HL-60 (cell line): ENCODE data around the gene IGF1.

ENCODE experiments used
- DNase-seq, 2 experiments: peaks; one replicate each; pipeline ENCODE4 v3.0.0-alpha.2; 2010 to 2020; ENCODE audit warnings: low read depth in 1 of 2, low spot score in 1 of 2
- H3K27ac ChIP-seq: fragments of 250-450 bp; sonication (Bioruptor Pico); replicated peaks from 2 replicates; pipeline ENCODE4 v1.5.1; 2020; ENCODE audit warnings: mild to moderate bottlenecking, moderate library complexity
- H3K27me3 ChIP-seq: fragments of 250-450 bp; sonication (Bioruptor Pico); 2 replicates; pipeline ENCODE4 v1.5.1; 2021; ENCODE audit warnings: mild to moderate bottlenecking, moderate library complexity; ENCODE audit not compliant: insufficient read depth, poor library complexity, severe bottlenecking
- H3K4me3 ChIP-seq: replicated peaks from 2 replicates; pipeline ENCODE4 v1.5.1; 2011; ENCODE audit warnings: mild to moderate bottlenecking, control low read depth, low read length; ENCODE audit not compliant: insufficient read depth
- CTCF ChIP-seq: IDR thresholded peaks from one replicate; pipeline ENCODE4 v1.5.1; 2011; ENCODE audit warnings: low read length, control low read depth, inconsistent platforms; ENCODE audit not compliant: insufficient read depth
- GABPA ChIP-seq: IDR thresholded peaks from 2 replicates; pipeline ENCODE4 v1.6.1; 2012; ENCODE audit warnings: low read depth
- POLR2AphosphoS5 ChIP-seq: IDR thresholded peaks from 2 replicates; pipeline ENCODE4 v1.6.1; 2012; ENCODE audit warnings: low read depth
- REST ChIP-seq: IDR thresholded peaks from 2 replicates; pipeline ENCODE4 v1.6.1; 2012; ENCODE audit warnings: low read depth; ENCODE audit not compliant: insufficient replicate concordance
- SPI1 ChIP-seq: IDR thresholded peaks from 2 replicates; pipeline ENCODE4 v1.6.1; 2012; ENCODE audit warnings: low read depth, mild to moderate bottlenecking, borderline replicate concordance
- long read RNA-seq: library from polyadenylated mRNA; unstranded; transcript quantifications from one replicate; pipeline ENCODE4 v2.0.0, GENCODE V29; 2020

IGF1 gene
- long read RNA-seq: 0 reads

GRCh38 chr12:102480406-102480805, at the start of gene IGF1:
Gene IGF1 (minus strand): TSS chr12:102480563. CDS start chr12:102480381, 182 bp downstream.
- H3K4me3 ChIP-seq: no peak within 1 kb of the TSS
- DNase-seq: no peak
- TF ChIP-seq POLR2AphosphoS5 (no peak), SPI1 (no peak), GABPA (no peak), REST (no peak), CTCF (no peak)
- peaks cover 22% of the 10 kb centered on the region for H3K27me3 ChIP-seq
- H3K27ac ChIP-seq: no peak within 1 kb of the TSS

- no peak overlapping the region for H3K27ac ChIP-seq
- no peak for TF ChIP-seq REST
- TF ChIP-seq CTCF: no peak
- TF ChIP-seq SPI1: no peak
- no peak for TF ChIP-seq GABPA
- no peak for TF ChIP-seq POLR2AphosphoS5
- DNase-seq: no peak
- H3K27me3 ChIP-seq: no peaks in the 10 kb centered on the region
- no peak overlapping the region for H3K4me3 ChIP-seq
Observed at GRCh38 chr12:102528111-102528510, 47.7 kb upstream of the IGF1 start.

GRCh38 chr12:102527171-102527720, 46.9 kb upstream of the IGF1 start:
- no peak for DNase-seq
- no peaks in the 10 kb centered on the region for H3K27me3 ChIP-seq
- no peak for TF ChIP-seq POLR2AphosphoS5
- no peak overlapping the region for H3K27ac ChIP-seq
- no peak overlapping the region for H3K4me3 ChIP-seq

GRCh38 chr12:102526656-102527055, 46.3 kb upstream of the IGF1 start:
- no peak overlapping the region for H3K27ac ChIP-seq
- no peak for TF ChIP-seq POLR2AphosphoS5
- no peak for TF ChIP-seq CTCF
- TF ChIP-seq REST: no peak
- TF ChIP-seq GABPA: no peak
- TF ChIP-seq SPI1: no peak
- H3K4me3 ChIP-seq: no peak overlapping the region
- no peak for DNase-seq
- H3K27me3 ChIP-seq: no peaks in the 10 kb centered on the region
